RPMI7951 (cell line): ENCODE measurements around the gene SCN5A. TPM values are rescaled to one million over a fixed set of nuclear protein-coding genes. Genes with fewer than 3 reads are reported as not detected.
A peak's percentile ranks its signal among the peaks of the same experiment; 100 is the strongest.

Experiments used
- DNase-seq: peaks from one replicate; pipeline ENCODE4 v3.0.0-alpha.2; 2012; ENCODE audit warnings: low read depth
- total RNA-seq: library from RNA; depleted of rRNA; stranded (reverse); fragments of >200 nt; shearing (Covaris generic); gene quantifications from 2 replicates; pipeline ENCODE4 v1.2.3, GENCODE V29; 2014; rRNA removed

SCN5A gene
- under 0.01 and 0.59 TPM in 2 replicates for total RNA-seq

DNA sequence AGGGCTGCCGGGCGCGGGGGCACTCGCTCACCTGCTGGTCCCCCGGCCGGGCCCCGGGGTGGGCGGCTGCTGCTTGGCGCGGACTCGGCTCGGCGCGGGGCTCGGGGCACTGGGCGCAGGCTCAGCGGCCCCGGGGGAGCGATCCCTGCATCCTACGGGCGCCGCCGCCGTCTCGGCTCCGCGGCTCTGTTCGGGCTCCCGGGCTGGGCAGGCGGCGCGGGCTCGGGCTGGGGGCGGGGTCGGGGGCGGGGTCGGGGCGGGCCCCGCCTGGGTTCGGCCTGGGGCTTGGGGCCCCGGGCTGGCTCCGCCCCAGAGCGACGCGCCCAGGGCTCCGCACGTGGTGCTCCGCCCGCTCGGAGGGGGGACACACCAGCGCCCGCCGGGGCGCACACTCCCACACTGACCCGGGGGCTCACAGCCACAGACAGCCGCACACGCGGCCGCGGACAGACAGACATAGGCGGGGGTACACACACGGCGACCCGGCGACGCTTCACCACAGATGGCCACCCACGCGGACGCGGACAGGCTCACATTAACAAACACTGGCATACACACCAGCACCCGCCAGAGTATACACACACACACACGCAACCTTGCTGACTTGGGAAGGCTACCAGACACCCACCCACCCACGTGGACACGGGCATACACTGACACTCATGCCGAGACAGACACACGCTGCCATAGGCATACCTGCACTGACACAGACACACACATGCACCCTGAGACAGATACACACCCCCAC lies at the start of gene SCN5A:
SCN5A (minus strand) TSS at position 188 of the 748 bp plus-strand sequence. CDS start 16,380 bp downstream, outside the sequence.
- DNase-seq = peak; percentile 18

DNA sequence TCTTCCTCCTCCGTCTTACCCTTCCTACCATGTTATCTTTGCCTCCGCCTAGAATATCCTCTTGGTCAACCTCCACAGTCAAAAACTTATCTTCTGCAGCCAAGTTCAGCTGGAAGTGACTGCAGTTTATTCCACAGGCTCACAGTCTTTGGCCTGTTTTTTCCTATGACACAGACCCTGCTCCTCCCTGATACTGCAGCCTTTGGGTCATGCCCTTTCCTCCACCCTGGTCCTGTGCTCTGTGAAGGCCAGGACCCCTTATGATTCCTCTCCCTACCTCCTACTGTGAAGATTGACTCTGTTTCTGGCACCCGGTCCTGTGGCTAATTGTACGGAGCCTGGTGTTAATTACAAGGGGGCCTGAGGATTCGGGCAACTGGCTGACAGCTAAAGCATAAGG lies 49.3 kb upstream of the SCN5A start:
- no peak for DNase-seq

DNA sequence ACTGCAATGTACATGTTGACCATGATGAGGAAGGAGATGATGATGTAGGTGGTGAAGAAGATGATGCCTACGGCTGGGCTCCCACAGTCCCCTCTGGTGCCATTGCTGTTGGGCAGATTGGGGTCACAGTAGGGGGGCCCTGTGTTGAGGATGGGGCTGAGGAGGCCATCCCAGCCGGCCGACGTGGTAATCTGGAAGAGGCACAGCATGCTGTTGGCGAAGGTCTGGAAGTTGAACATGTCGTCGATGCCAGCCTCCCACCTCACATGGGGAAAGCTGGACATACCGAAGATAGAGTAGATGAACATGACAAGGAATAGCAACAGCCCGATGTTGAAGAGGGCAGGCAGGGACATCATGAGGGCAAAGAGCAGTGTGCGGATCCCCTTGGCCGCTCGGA lies 48.6 kb upstream of the SCN5A start:
- DNase-seq = no peak

DNA sequence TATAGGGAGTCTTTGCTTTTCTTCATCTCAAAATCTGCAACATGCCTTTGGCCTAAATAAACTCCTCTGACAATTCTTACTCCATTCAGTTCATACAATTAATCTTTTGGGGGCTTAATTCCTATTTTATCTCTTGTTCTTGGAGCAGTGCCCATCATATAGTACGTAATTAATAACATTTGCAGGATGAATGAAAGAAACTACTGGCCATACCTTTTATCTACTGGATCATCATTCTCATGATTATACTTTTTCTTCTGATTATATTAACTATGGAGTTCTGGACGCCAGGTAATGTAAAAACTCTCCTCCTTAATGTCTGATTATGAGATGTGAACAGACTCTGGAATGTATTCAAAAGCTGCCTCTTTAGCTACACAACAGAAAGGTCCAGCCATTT lies 46.5 kb upstream of the SCN5A start:
- DNase-seq = no peak

DNA sequence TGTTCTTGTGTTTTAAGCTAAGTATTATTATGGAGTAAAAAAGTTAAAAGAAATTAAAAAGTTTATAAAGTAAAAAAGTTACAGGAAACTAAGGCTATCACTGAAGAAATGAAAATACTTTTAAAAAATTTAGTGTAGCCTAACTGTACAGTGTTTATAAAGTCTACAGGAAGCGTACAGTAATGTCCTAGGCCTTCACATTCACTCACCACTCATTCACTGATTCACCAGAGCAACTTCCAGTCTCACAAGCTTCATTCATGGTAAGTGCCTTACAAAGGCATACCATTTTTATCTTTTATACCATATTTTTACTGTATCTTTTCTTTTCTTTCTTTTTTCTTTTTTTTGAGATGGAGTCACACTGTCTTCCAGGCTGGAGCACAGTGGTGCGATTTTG lies 40.7 kb upstream of the SCN5A start:
- no peak for DNase-seq

DNA sequence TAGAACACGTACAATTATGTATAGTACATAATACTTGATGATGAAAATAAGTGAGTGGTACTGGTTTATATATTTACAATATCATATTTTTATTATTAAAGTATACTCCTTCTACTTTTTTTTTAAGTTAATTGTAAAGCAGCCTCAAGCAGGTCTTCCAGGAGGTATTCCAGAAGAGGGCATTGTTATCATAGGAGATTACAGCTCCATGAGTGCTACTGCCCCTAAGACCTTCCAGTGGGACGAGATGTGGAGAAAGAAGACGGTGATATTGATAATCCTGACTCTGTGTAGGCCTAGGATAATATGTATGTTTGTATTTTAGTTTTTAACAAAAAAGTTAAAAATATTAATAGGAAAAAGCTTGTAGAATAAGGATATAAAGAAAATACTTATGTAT lies 40.3 kb upstream of the SCN5A start:
- DNase-seq = peak; percentile 4

DNA sequence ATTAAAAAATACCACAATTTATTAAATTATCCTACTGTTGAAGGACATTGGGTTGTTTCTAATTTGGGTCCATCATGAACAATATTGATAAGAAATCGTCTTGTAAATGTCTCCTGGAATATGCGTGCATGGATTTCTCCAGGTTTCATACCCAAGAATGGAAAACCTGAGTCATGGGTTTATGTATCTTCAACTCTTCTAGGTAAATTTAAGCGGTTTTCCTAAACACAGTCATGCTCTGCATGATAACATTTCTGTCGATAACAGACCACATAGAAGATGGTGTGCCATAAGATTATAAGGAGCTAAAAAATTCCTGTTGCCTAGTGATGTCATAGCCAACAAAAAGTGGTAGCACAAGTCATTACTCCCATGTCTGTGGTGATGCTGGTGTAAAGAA lies 39.9 kb upstream of the SCN5A start:
- no peak for DNase-seq

DNA sequence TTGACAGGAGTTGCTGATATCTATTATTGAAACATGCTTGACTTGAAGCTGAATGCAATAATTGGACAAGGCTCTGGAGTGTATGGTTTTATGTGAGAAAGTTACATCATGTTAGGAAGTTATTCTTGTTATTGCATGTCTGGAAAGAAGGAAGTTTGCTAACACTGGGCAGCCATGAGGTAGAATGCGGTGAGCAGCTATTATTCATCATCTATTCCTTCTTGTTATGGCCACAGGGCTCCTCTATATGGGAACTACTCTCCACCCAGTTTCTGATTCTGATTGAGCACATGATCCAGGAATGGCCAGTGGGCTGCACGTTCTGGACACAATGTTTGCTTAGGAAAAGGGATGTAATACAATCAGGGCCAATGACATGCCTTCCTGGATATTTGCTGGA lies 37.8 kb upstream of the SCN5A start:
- DNase-seq = no peak

DNA sequence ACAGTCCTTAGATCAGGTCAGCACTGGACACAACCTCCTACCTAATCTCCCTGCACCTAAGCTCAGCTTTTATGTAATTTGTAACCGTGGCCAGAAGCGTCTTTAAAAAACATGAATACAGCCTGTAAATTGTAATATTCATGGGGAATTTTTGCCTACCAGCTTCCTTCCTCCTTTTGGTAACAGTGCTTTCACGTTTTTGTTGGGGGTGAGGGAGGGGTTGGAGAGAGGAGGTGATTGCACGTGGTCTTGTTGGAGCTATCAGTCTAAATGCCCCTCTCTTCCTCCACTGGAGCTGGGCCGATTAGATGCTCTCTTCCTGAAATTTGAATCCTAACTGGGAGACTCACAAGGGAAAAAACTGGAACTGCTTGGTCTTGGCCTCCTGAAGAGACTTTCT lies 35.1 kb upstream of the SCN5A start:
- no peak for DNase-seq

DNA sequence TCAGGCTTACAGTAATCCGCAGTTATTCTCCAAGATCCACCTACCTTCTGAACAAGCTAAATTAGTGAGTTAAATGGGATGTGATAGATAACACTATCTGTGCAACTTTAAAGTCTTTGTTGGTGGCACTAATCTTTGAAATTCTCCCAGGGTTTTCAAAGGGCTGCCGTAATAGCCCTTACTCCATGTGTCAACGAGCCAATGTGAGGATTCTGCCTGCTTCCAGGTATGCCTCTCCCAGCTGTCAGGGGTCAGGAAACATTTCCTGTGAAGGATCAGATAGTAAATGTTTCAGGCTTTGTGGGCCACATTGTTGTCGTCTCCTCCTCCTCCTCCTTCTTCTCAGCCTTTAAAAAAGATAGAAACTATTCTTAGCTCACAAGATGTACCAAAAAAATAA lies 20.2 kb upstream of the SCN5A start:
- no peak for DNase-seq

DNA sequence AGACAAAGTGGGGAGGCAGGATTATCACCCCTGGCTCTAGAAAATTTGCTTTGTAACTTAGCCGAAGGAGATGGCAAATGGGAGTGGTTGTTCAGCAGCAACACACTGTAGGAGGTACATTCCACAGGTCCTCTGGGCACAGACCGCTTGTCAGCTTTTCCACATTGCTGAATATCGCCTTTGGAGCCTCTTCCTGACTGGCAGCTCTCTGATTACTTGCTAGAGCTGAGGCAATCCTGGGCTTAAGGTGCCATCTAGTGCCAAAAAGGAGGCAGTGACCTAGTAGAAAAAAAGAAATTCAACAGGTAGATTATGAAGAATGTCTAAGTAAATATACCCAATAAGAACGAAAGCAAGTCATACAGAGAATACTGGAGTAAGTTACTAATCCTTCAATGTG lies 13.1 kb upstream of the SCN5A start:
- DNase-seq = peak; percentile 60

DNA sequence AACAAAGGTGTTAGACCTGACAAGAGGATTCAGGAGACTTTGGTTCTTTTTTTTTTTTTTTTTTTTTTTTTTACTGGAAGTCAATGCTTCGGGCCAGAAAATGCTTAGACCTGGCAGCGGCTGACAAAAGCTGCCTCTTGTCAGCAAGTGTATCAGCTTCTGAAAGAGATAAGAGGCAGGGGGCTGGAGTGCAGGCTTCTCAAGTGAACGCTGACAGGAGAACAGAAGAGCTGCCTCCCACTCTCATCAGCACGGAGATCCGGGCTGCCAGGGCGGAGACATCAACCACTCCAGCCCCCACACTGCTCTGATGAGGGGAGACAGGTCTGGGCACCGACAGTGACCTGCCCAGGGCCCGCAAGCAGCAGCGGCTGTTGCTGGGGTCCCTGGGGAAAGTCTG lies 9.4 kb upstream of the SCN5A start:
- DNase-seq = no peak

DNA sequence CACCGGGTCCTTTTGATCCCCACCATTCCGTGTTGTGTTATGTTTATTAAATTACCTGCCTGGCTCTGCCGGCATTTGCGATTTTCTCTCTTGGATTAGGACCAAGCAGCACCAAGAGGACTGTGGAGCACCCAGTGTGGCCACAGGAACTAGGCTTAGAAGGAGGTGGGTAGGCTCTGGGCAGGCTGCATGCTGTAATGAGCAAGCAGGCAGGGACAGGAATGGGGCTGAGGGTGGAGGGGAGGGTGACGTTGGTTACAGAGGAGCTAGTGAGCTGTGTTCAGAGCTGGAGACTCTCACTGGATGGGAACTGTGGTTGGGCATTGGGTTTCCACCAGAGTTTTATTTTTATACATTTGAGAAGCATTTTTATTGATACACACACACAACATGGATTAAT lies 7.9 kb upstream of the SCN5A start:
- DNase-seq = no peak

DNA sequence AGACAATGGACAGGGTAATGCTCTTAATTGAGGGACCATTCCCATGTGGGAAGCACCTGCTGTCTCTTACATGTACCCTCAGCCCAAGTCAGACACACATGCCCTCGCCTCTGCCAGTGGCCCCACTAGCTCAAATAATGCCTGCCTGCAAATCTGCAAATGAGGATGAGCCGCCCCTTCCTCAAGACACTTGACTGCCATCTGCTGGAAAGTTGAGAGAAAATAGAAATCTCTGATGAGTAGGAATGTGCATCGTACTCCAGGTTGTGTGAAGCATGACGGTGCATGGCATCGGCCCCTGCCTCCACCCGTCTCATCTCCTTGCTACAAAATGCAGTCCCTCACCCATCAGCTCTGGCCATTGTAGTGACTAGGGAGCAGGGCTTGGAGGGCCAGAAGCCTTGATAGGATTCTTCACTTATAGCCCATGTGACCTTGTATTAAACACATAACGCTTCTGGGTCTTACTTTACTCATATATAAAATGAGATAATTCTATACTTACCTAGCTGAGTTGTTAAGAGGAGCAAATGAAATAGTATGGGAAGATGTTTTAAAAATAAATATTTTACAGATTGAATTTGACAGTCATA lies 6.3 kb upstream of the SCN5A start:
- peak; percentile 50 for DNase-seq

DNA sequence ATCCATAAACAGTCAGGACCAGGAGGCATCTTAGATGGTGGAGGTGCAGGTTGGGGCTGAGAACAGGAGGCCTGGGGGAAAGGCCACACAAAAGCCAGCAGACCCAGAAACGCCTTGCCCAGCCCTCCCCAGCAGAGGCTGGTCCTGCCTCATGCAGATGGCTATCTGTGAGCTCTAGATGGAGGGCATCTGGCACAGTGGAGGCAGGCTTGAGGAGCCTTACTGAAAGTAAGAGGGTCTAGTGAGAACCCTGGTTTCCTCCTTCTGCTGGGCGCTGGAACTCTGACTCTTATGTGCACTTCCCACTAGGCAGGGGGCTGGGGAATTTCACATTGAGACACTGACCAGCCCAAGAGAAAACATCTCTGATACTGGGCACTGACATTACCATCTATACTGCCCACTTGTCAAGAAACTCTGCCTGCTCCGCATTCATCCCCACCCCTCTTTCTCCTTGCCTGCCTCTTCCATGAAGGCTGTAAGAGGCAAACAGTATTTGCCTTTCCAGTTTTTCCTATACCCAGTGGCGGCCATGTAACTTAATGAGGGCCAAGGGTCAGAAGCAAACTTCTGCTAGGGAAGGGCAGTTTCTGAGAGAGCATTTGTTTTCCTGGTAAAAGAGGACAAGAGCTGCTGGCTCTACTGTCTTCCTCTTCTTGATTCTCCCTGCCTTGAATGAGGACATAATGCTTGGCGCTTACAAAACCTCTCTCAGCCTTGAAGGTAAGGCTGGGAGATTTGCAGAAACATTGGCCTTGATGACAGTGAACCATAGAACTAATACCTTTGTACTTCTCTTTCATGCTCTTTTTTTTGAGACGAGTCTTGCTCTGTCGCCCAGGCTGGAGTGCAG lies 4.4 kb upstream of the SCN5A start:
- DNase-seq = no peak

DNA sequence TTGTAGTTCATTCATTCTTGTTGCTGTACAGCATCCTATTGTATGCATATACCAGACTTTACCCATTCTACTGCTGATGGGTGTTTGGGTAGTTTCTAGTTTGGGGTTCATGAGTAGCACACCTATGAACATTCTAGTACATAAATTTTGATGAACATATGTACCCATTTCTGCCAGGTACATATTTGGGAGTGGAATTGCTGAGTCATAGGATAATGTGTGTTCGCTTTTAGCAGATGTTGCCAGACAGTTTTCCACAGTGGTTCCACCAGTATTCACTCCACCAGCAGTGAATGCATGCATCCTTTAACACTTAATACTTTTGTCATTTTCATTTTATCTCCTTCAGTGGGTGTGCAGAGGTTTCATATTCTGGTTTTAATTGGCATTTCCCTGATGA lies 3.4 kb upstream of the SCN5A start:
- DNase-seq = no peak

DNA sequence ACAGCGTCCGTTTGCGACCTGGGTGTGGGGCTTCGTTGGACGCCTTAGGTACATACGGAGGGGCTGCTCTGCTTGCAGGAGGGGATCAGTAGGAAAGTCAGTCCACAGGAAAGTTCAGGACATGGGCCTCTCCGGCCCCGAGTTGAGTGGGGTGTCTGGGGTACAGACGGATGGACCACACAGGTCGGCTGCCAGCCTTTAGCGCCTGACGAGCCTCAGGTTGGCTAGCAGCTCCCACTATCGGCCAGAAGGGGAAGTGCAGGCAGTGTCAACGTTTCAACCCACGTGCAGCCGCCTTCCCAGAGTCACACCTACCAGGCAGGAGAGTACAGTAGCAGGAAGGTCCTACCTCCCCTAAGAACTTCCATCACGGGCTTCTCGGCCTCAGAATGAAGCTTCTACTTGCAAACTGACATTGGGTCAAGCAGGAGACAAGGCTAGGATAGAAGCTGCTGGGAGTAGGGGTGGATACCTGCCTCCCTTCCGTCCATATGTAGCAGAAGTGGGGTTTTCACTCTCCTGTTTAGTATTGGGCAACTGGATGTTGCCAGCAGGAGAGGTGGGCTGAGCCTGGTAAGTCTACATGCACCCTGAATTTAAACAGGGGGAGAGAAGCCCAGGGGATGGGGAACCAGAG lies 1.8 kb upstream of the SCN5A start:
- peak; percentile 51 for DNase-seq

DNA sequence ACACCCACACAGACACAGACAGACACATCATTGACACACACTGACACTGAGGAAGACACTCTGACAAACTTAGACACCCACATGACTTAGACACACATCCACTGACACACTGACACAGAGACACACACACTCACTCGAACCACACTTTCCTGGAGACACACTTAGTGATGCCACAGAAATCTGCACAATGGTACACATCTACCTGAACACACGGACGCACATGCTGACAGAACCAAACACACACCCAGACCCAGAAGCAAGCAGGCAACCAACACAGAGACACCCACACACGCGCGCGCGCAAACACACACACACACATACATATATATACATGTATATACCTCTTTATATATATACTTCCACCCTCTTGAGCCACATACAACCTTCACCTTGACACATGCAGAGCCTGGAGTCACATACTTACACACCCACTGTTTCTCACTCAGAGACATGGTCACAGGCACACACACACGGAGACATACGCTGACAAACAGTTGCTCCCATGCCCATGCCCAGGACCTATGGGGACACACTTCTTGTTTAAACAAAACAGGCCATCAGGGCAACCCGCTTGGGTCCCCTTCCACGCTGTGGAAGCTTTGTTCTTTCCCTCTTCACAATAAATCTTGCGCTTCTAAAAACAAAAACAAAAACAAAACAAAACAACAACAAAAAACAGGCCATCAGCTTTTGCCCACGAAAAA lies 913 bp upstream of the SCN5A start:
- no peak for DNase-seq

DNA sequence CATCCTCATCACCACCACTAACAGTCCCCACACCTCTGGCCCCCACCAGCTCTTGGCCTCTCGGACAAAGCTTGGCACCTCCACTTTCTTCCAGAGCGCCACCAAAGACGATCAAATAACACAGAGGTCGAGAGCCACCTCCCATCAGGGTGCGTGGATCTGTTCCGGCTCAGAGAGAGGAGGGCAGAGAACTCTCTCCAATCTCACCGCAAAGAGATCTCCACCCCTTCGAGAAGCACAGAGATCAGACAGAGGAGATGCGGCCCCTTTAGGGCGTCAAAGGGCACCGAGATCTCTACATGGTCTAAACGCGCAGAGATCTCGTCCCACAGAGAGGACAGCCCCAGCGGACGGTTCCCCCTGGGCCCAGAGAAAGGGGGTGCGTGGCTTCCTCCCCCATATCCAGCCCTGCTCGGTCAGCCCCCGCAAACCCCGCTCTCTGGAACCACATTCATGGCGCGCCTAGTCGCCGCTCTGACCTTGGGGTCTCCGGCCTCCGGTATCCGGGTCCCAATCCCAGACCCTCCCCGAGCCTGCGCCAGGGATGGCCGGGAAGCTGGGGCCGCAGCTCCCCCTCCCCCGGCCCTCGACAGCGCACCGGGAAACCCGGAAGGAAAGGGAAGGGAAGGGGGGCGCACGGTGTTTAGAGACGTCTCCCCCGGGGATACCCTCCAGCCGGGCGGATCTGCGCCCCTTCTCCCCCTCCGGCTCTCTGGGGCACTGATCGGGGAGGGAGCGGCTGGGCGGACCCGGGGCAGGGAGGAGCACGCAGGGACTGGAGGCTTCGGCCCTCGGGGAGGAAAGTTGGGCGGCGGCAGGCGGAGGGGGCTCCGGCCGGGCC lies 608 bp downstream of the SCN5A start:
- DNase-seq = no peak

DNA sequence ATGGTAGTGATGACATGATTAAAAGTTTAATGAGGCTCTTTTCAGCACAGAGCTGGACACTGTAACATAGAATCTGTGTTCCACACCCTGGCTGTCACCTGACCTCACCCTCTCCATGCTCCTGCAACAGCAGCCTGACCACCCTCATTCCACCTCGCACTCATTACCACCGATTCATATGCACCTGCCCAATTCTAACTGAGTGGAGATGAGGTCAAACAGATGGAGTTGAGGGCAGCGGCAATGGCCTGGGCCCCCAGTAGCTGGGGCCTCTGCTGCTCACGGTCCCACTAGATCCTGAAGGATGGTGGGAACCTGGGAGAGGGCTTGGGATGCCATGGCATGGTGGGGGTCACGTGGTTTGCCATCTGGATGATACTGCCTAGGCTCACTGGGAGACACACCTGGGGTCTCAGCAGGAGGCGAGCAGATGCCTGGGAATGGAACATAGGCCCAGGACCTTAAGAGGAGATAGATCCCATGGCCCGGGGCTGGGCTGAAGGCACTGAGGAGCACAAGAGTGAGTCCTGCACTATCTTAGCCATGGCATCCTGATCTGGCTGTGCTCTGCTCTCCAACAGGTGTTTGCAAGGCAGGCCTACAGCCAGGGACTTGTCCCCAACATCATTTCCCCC lies 1.3 kb downstream of the SCN5A start:
- no peak for DNase-seq
